ENCODE results near the gene MTARC1. TPM values are rescaled to one million over a fixed set of nuclear protein-coding genes. Genes with fewer than 3 reads are reported as not detected.

MTARC1 gene
- total and polyA plus RNA-seq, 12 donors, result 4.4 to 24.4 (median 8.4) TPM

- peaks cover 0 to 6% (median 0%) of the 10 kb centered on the region in 9 donors for H3K4me1 ChIP-seq
- ATAC-seq (no peak), DNase-seq (no peak)
- H3K27ac ChIP-seq, result no peak overlapping the region
- H3K4me3 ChIP-seq, result no peak overlapping the region
- intact Hi-C loops (cut with DNase I), result loop anchor here in 1 of 10 donors (10.0 kb wide), 1 partner anchor 401 kb away; no protein-coding TSS in a partner anchor
- TF ChIP-seq CTCF (IDR thresholded peaks at IDR 0.05), result no peak
- no peaks in the 10 kb centered on the region for H3K9me3 ChIP-seq
- 83 to 84% methylated on average over 5 of the region's 5 CpGs for WGBS, 2 donors
- H3K27me3 ChIP-seq, result no peaks in the 10 kb centered on the region
- peaks cover 0 to 40% (median 0%) of the 10 kb centered on the region in 9 donors for H3K36me3 ChIP-seq
Observed at GRCh38 chr1:220804202-220804586, 17.5 kb downstream of the MTARC1 start.

GRCh38 chr1:220806408-220806807 is 19.7 kb downstream of the MTARC1 start:
- H3K36me3 ChIP-seq, result peaks cover 0 to 25% (median 0%) of the 10 kb centered on the region in 9 donors
- TF ChIP-seq CTCF (IDR thresholded peaks at IDR 0.05), result no peak
- no peak overlapping the region for H3K27ac ChIP-seq
- DNase-seq (no peak), ATAC-seq (no peak)
- H3K27me3 ChIP-seq, result no peaks in the 10 kb centered on the region
- no peak overlapping the region for H3K4me3 ChIP-seq
- peaks cover 4 to 17% (median 12%) of the 10 kb centered on the region in 9 donors for H3K4me1 ChIP-seq
- 92 to 94% methylated on average over 4 of the region's 4 CpGs for WGBS, 2 donors
- H3K9me3 ChIP-seq, result no peaks in the 10 kb centered on the region
- intact Hi-C loops (cut with DNase I), result loop anchor here in 4 of 10 donors (5.0 to 10.0 kb wide), 2 partner anchors 398 to 631 kb away; no protein-coding TSS in a partner anchor

- H3K27ac ChIP-seq, result no peak overlapping the region
- peaks cover 4 to 17% (median 12%) of the 10 kb centered on the region in 9 donors for H3K4me1 ChIP-seq
- H3K9me3 ChIP-seq, result no peaks in the 10 kb centered on the region
- DNase-seq, result no peak
- ATAC-seq, result no peak
- 87 to 94% methylated on average over 6 of the region's 6 CpGs for WGBS, 2 donors
- no peak for TF ChIP-seq CTCF (IDR thresholded peaks at IDR 0.05)
- intact Hi-C loops (cut with DNase I), result loop anchor here in 4 of 10 donors (5.0 to 10.0 kb wide), 2 partner anchors 397 to 630 kb away; no protein-coding TSS in a partner anchor
- H3K36me3 ChIP-seq, result peaks cover 0 to 26% (median 0%) of the 10 kb centered on the region in 9 donors
- H3K27me3 ChIP-seq, result no peaks in the 10 kb centered on the region
- H3K4me3 ChIP-seq, result no peak overlapping the region
Observed at GRCh38 chr1:220807726-220808125, 21.0 kb downstream of the MTARC1 start.

GRCh38 chr1:220808345-220809186 is 21.9 kb downstream of the MTARC1 start:
- H3K27ac ChIP-seq, result peak overlapping the region in 1 of 10 donors; percentile 29
- peaks cover 4 to 15% (median 12%) of the 10 kb centered on the region in 9 donors for H3K4me1 ChIP-seq
- no peak for TF ChIP-seq CTCF (IDR thresholded peaks at IDR 0.05)
- no peak overlapping the region for H3K4me3 ChIP-seq
- peaks cover 0 to 35% (median 0%) of the 10 kb centered on the region in 9 donors for H3K36me3 ChIP-seq
- DNase-seq (no peak), ATAC-seq (peak in 5 of 8 donors; percentile 32 to 59 (median 54))
- no peaks in the 10 kb centered on the region for H3K27me3 ChIP-seq
- intact Hi-C loops (cut with DNase I), result loop anchor here in 4 of 10 donors (5.0 to 10.0 kb wide), 2 partner anchors 396 to 629 kb away; no protein-coding TSS in a partner anchor
- WGBS, 2 donors, result 66 to 74% methylated on average over 11 of the region's 11 CpGs
- H3K9me3 ChIP-seq, result no peaks in the 10 kb centered on the region
